ENCODE measurements around the gene VKORC1.

GRCh38 chr16:31133046-31133501, 38.5 kb upstream of the VKORC1 start:
- TF ChIP-seq REST (IDR thresholded peaks at IDR 0.05; ENCODE audit: low read depth), result no peak
- TF ChIP-seq CTCF (IDR thresholded peaks at IDR 0.05 in 2 of 3, conservative IDR thresholded peaks at IDR 0.05 in 1 of 3; ENCODE audit: borderline replicate concordance in 1 of 3, insufficient read depth in 1 of 3, low read depth in 2 of 3, low read length in 2 of 3), result no peak
- no peak for TF ChIP-seq EZH2 (IDR thresholded peaks at IDR 0.05)

Data from HCT116 (cell line).